LNCaP clone FGC (cell line): Measurements from ENCODE around the gene ZNF500.

Source experiments
- DNase-seq: peaks from one replicate; pipeline ENCODE4 v3.0.0-alpha.2; 2011; ENCODE audit warnings: low read depth
- H3K4me3 ChIP-seq: 2 replicates; pipeline ENCODE4 v1.5.1; 2011; ENCODE audit warnings: mild to moderate bottlenecking, low read depth, low read length, control low read depth
- CTCF ChIP-seq: IDR thresholded peaks from 2 replicates; pipeline ENCODE4 v1.5.1; 2012; ENCODE audit warnings: mild to moderate bottlenecking; ENCODE audit not compliant: control insufficient read depth, insufficient read depth; ENCODE audit errors: extremely low read depth

ZNF500 gene

GRCh38 chr16:4801051-4801961, 34.3 kb upstream of the ZNF500 start:
- no peak for DNase-seq
- no peak for TF ChIP-seq CTCF
- H3K4me3 ChIP-seq, result peak overlapping the region; percentile 52

GRCh38 chr16:4800290-4801041, 33.5 kb upstream of the ZNF500 start:
- peak overlapping the region; percentile 52 for H3K4me3 ChIP-seq
- no peak for TF ChIP-seq CTCF
- peak; percentile 64 for DNase-seq

- TF ChIP-seq CTCF, result no peak
- H3K4me3 ChIP-seq, result peak overlapping the region; percentile 52
- no peak for DNase-seq
Measured at GRCh38 chr16:4799171-4799855, 32.4 kb upstream of the ZNF500 start.

- no peak for TF ChIP-seq CTCF
- H3K4me3 ChIP-seq, result no peak overlapping the region
- DNase-seq, result no peak
Measured at GRCh38 chr16:4798456-4798855, 31.5 kb upstream of the ZNF500 start.

- no peak overlapping the region for H3K4me3 ChIP-seq
- TF ChIP-seq CTCF, result no peak
- DNase-seq, result no peak
Measured at GRCh38 chr16:4797805-4798252, 30.9 kb upstream of the ZNF500 start.

- no peak for DNase-seq
- no peak overlapping the region for H3K4me3 ChIP-seq
- no peak for TF ChIP-seq CTCF
Measured at GRCh38 chr16:4796982-4797804, 30.2 kb upstream of the ZNF500 start.
